Progenitor cell of endocrine pancreas (in vitro differentiated cells): ENCODE measurements around the gene BLID. TPM values are rescaled to one million over a fixed set of nuclear protein-coding genes. Genes with fewer than 3 reads are reported as not detected.
A peak's percentile ranks its signal among the peaks of the same experiment; 100 is the strongest.

ENCODE experiments used
- DNase-seq: peaks from one replicate; pipeline ENCODE4 v3.0.0; 2021; ENCODE audit warnings: low spot score; ENCODE audit not compliant: unreplicated experiment
- H3K27ac Mint-ChIP-seq: 2 replicates; pipeline ENCODE4 v1.8.0; 2021; ENCODE audit warnings: mild to moderate bottlenecking, moderate library complexity, mixed read lengths
- H3K27me3 Mint-ChIP-seq: 2 replicates; pipeline ENCODE4 v1.8.0; 2021; ENCODE audit warnings: mixed read lengths
- H3K36me3 Mint-ChIP-seq: 2 replicates; pipeline ENCODE4 v1.8.0; 2022; ENCODE audit warnings: mixed read lengths; ENCODE audit not compliant: insufficient read depth
- H3K4me1 Mint-ChIP-seq: 2 replicates; pipeline ENCODE4 v1.8.0; 2021; ENCODE audit warnings: low read depth, mixed read lengths
- H3K4me3 Mint-ChIP-seq: 2 replicates; pipeline ENCODE4 v1.8.0; 2021; ENCODE audit warnings: low read depth, mild to moderate bottlenecking, moderate library complexity, mixed read lengths
- H3K9me3 Mint-ChIP-seq: 2 replicates; pipeline ENCODE4 v1.8.0; 2021; ENCODE audit warnings: low read depth, mixed read lengths
- CTCF ChIP-seq: fragments of 200-600 bp; sonication (generic); IDR thresholded peaks from one replicate; pipeline ENCODE4 v1.5.0; 2021; ENCODE audit warnings: antibody characterized with exemption, mild to moderate bottlenecking; ENCODE audit not compliant: unreplicated experiment
- microRNA-seq: library from miRNA; unstranded; fragments of <30 nt; microRNA quantifications from one replicate; pipeline ENCODE4 v1.1.0, GENCODE V29; 2020; ENCODE audit warnings: borderline number of aligned reads; ENCODE audit not compliant: unreplicated experiment
- total RNA-seq: library from RNA; stranded (reverse); gene quantifications from 2 replicates; pipeline ENCODE4 v1.2.1, GENCODE V29; 2021

Gene BLID
- total RNA-seq, 1 donor from 2014 or later, result not detected

- TF ChIP-seq CTCF, result no peak
- Mint-ChIP-seq H3K4me1 (peaks cover 29% of the 10 kb centered on the region), H3K9me3 (peaks cover 3% of the 10 kb centered on the region), H3K27me3 (peaks cover 2% of the 10 kb centered on the region), H3K27ac (no peak overlapping the region), H3K4me3 (no peak overlapping the region), H3K36me3 (no peaks in the 10 kb centered on the region)
- no peak for DNase-seq
Measured at GRCh38 chr11:122068837-122069236, 47.2 kb downstream of the BLID start.

GRCh38 chr11:122068141-122068540 is 47.9 kb downstream of the BLID start:
- Mint-ChIP-seq H3K4me1 (peaks cover 29% of the 10 kb centered on the region), H3K9me3 (peaks cover 3% of the 10 kb centered on the region), H3K36me3 (no peaks in the 10 kb centered on the region), H3K27me3 (peaks cover 2% of the 10 kb centered on the region), H3K27ac (no peak overlapping the region), H3K4me3 (no peak overlapping the region)
- no peak for DNase-seq
- no peak for TF ChIP-seq CTCF

Small RNAs within 50 kb of the gene (microRNA-seq; reads per million reads assigned to microRNA genes)
- 1,575 reads per million, percentile 82 among the genes with 10 or more reads in this experiment for gene MIR100
- gene MIR125B1, result 29.2 reads per million, percentile 37 among the genes with 10 or more reads in this experiment
- gene MIRLET7A2, result 10.7 reads per million, percentile 19 among the genes with 10 or more reads in this experiment
